HuH-7 (cell line): ENCODE measurements around the gene CBLL1.

ENCODE experiments used
- DNase-seq: peaks from one replicate; pipeline ENCODE4 v3.0.0; 2011; ENCODE audit warnings: low spot score

CBLL1 gene

DNA sequence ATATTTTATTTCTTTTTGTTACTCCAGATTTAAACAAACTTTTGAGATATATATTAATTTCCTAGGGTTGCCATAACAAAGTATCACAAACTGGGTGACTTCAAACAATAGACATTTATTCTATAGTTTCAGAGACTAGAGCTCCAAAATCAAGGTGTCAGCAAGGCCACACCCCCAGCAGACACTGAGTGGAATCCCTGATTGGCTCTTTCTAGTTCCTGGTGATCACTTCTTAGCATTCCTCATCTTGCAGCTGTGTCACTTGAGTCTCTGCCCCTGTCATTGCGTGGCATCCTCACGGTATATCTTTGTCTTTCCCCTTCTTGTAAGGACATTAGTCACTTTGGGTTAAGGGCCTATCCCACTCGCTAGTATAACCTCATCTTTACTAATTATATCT lies 66.7 kb downstream of the CBLL1 start:
- no peak for DNase-seq
